Measurements from ENCODE around the gene MEOX1. TPM values are rescaled to one million over a fixed set of nuclear protein-coding genes. Genes with fewer than 3 reads are reported as not detected.
A peak's percentile ranks its signal among the peaks of the same experiment; 100 is the strongest.

Gene MEOX1
- total RNA-seq, 4 donors from 2014 or later = 6.6 to 16.1 (median 12.9) TPM

- WGBS = 84% methylated on average over 5 of the region's 5 CpGs
- intact Hi-C loops (cut with DNase I) = no loop called here
- DNase-seq (ENCODE audit: extremely low spot score) = no peak
These were observed 25.3 kb downstream of the MEOX1 start for GRCh38 chr17:43636426-43636825.

GRCh38 chr17:43634591-43635125 is 27.1 kb downstream of the MEOX1 start:
- H3K4me1 ChIP-seq = peaks cover 5 to 11% (median 8%) of the 10 kb centered on the region in 4 donors
- no peaks in the 10 kb centered on the region for H3K9me3 ChIP-seq
- H3K27me3 ChIP-seq = no peaks in the 10 kb centered on the region
- WGBS = 45% methylated on average over 12 of the region's 13 CpGs
- H3K36me3 ChIP-seq = no peaks in the 10 kb centered on the region
- H3K27ac ChIP-seq (replicated peaks in 1 of 4) = peak overlapping the region in 2 of 4 donors; percentile 12 to 26
- intact Hi-C loops (cut with DNase I) = no loop called here
- no peak for DNase-seq (ENCODE audit: extremely low spot score)
- TF ChIP-seq POLR2AphosphoS5 (IDR thresholded peaks at IDR 0.05) (no peak), CTCF (IDR thresholded peaks at IDR 0.05) (no peak), POLR2A (IDR thresholded peaks at IDR 0.05; ENCODE audit: low read depth) (no peak), EP300 (IDR thresholded peaks at IDR 0.05) (no peak)
- H3K4me3 ChIP-seq = no peak overlapping the region

More at GRCh38 chr17:43636426-43636825, 25.3 kb downstream of the MEOX1 start:
- no peaks in the 10 kb centered on the region for H3K9me3 ChIP-seq
- H3K36me3 ChIP-seq = no peaks in the 10 kb centered on the region
- TF ChIP-seq POLR2AphosphoS5 (IDR thresholded peaks at IDR 0.05) (no peak), CTCF (IDR thresholded peaks at IDR 0.05) (no peak), POLR2A (IDR thresholded peaks at IDR 0.05; ENCODE audit: low read depth) (no peak), EP300 (IDR thresholded peaks at IDR 0.05) (no peak)
- no peak overlapping the region for H3K4me3 ChIP-seq
- no peaks in the 10 kb centered on the region for H3K27me3 ChIP-seq
- H3K27ac ChIP-seq (replicated peaks in 1 of 4) = no peak overlapping the region
- H3K4me1 ChIP-seq = peaks cover 6 to 22% (median 14%) of the 10 kb centered on the region in 4 donors

DNA sequence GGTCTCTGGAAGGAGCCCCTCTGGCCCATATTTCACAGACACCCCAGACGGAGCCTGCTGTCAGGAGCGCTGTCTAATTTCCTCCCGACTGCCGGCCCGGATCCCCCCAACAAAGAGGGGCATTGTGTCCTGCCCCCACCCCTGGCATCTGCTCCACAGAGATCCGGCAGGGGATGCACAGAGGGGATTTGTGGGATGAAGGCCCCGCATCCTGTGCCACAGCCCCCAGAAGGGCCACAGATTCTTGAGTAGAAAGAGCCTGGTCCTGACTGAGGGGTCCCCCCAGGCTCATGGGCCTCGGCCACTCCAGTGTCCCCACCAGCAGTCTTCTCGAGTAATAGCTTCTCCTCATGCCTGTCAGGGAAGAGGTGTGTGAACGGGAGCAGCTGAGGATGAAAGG is 29.5 kb downstream of the MEOX1 start:
- DNase-seq (ENCODE audit: extremely low spot score) = no peak
- no peaks in the 10 kb centered on the region for H3K36me3 ChIP-seq
- TF ChIP-seq POLR2A (IDR thresholded peaks at IDR 0.05; ENCODE audit: low read depth) (no peak), EP300 (IDR thresholded peaks at IDR 0.05) (no peak), POLR2AphosphoS5 (IDR thresholded peaks at IDR 0.05) (no peak), CTCF (IDR thresholded peaks at IDR 0.05) (no peak)
- peaks cover 9 to 11% (median 9%) of the 10 kb centered on the region in 4 donors for H3K4me1 ChIP-seq
- H3K27ac ChIP-seq (replicated peaks in 1 of 4) = no peak overlapping the region
- H3K4me3 ChIP-seq = no peak overlapping the region
- intact Hi-C loops (cut with DNase I) = no loop called here
- H3K27me3 ChIP-seq = peaks cover 0 to 7% (median 0%) of the 10 kb centered on the region in 4 donors
- WGBS = 74% methylated on average over 3 of the region's 10 CpGs
- no peaks in the 10 kb centered on the region for H3K9me3 ChIP-seq

- H3K4me3 ChIP-seq = no peak overlapping the region
- peaks cover 0 to 7% (median 0%) of the 10 kb centered on the region in 4 donors for H3K27me3 ChIP-seq
- no peak for DNase-seq (ENCODE audit: extremely low spot score)
- no peaks in the 10 kb centered on the region for H3K9me3 ChIP-seq
- intact Hi-C loops (cut with DNase I) = no loop called here
- no peak overlapping the region for H3K27ac ChIP-seq (replicated peaks in 1 of 4)
- no peaks in the 10 kb centered on the region for H3K36me3 ChIP-seq
- WGBS = 85% methylated on average over 3 of the region's 7 CpGs
- no peak for TF ChIP-seq POLR2A (IDR thresholded peaks at IDR 0.05; ENCODE audit: low read depth)
- TF ChIP-seq POLR2AphosphoS5 (IDR thresholded peaks at IDR 0.05) = no peak
- no peak for TF ChIP-seq CTCF (IDR thresholded peaks at IDR 0.05)
- TF ChIP-seq EP300 (IDR thresholded peaks at IDR 0.05) = no peak
- peaks cover 9 to 11% (median 9%) of the 10 kb centered on the region in 4 donors for H3K4me1 ChIP-seq
These were observed 30.3 kb downstream of the MEOX1 start for GRCh38 chr17:43631429-43631828.
